Measurements from ENCODE around the gene DIP2C.
"Not testable (repeated sequence)": the region's sequence is repeated elsewhere in the genome, so short reads cannot be mapped to it uniquely, and the experiment has no call there.

Gene DIP2C

GRCh38 chr10:310371-310770 lies 379.1 kb downstream of the DIP2C start:
- no peak for DNase-seq

- DNase-seq, result no peak
These were observed 380.8 kb downstream of the DIP2C start for GRCh38 chr10:308572-309085.

GRCh38 chr10:308101-308500 lies 381.4 kb downstream of the DIP2C start:
- DNase-seq, result no peak

GRCh38 chr10:307659-308058 lies 381.8 kb downstream of the DIP2C start:
- DNase-seq, result no peak

GRCh38 chr10:306675-307185 lies 382.7 kb downstream of the DIP2C start:
- no peak for DNase-seq

- no peak for DNase-seq
These were observed 383.3 kb downstream of the DIP2C start for GRCh38 chr10:306007-306674.

GRCh38 chr10:305034-305433 lies 384.4 kb downstream of the DIP2C start:
- DNase-seq, result no peak

GRCh38 chr10:301536-301935 lies 387.9 kb downstream of the DIP2C start:
- no peak for DNase-seq

- DNase-seq, result not testable (repeated sequence)
These were observed 388.9 kb downstream of the DIP2C start for GRCh38 chr10:300580-300979.

GRCh38 chr10:299969-300368 lies 389.5 kb downstream of the DIP2C start:
- DNase-seq, result no peak

GRCh38 chr10:299512-299911 lies 390.0 kb downstream of the DIP2C start:
- DNase-seq, result no peak

- no peak for DNase-seq
These were observed 391.4 kb downstream of the DIP2C start for GRCh38 chr10:298033-298432.

GRCh38 chr10:297567-297966 lies 391.9 kb downstream of the DIP2C start:
- no peak for DNase-seq

- no peak for DNase-seq
These were observed 395.8 kb downstream of the DIP2C start for GRCh38 chr10:293636-294035.

GRCh38 chr10:290026-290725 lies 399.3 kb downstream of the DIP2C start:
- DNase-seq, result no peak

GRCh38 chr10:289581-289980 lies 399.9 kb downstream of the DIP2C start:
- no peak for DNase-seq

GRCh38 chr10:288316-289200 lies 400.9 kb downstream of the DIP2C start:
- DNase-seq, result no peak

- DNase-seq, result no peak
These were observed 401.7 kb downstream of the DIP2C start for GRCh38 chr10:287814-288213.

- no peak for DNase-seq
These were observed 402.3 kb downstream of the DIP2C start for GRCh38 chr10:287026-287709.

GRCh38 chr10:285216-285615 lies 404.3 kb downstream of the DIP2C start:
- no peak for DNase-seq

- DNase-seq, result no peak
These were observed 405.5 kb downstream of the DIP2C start for GRCh38 chr10:283916-284356.

- DNase-seq, result no peak
These were observed 406.4 kb downstream of the DIP2C start for GRCh38 chr10:283140-283479.

Data from activated T-cell treated with anti-CD3 and anti-CD28 coated beads for 4 hours (primary cell).